BLaER1 treated with 17β-estradiol and CSF1 and Interleukin-3, amounts not matched to agents 10 nM and 100 nM (cell line): Measurements from ENCODE around the gene HAPLN3.

Experiments
- H3K27ac ChIP-seq, 11 experiments: shearing (Covaris generic); formaldehyde crosslinking; 2 replicates each; pipeline ENCODE4 v1.8.1; 2022
- H3K27me3 ChIP-seq, 11 experiments: shearing (Covaris generic); formaldehyde crosslinking; 2 replicates each; pipeline ENCODE4 v1.8.1; 2022
- H3K36me3 ChIP-seq, 11 experiments: shearing (Covaris generic); formaldehyde crosslinking; 2 replicates each; pipeline ENCODE4 v1.8.1; 2022
- H3K4me1 ChIP-seq, 10 experiments: shearing (Covaris generic); formaldehyde crosslinking; 2 replicates each; pipeline ENCODE4 v1.8.1; 2022
- H3K4me2 ChIP-seq, 11 experiments: shearing (Covaris generic); formaldehyde crosslinking; 2 replicates each; pipeline ENCODE4 v1.8.1; 2022
- H3K4me3 ChIP-seq, 10 experiments: shearing (Covaris generic); formaldehyde crosslinking; 2 replicates each; pipeline ENCODE4 v1.8.1; 2022
- H3K9ac ChIP-seq, 11 experiments: shearing (Covaris generic); formaldehyde crosslinking; 2 replicates each; pipeline ENCODE4 v1.8.1; 2022
- H3K9me3 ChIP-seq, 11 experiments: shearing (Covaris generic); formaldehyde crosslinking; replicated peaks in 1 of 11; 2 replicates each; pipeline ENCODE4 v1.8.1; 2022
- H4K20me1 ChIP-seq, 11 experiments: shearing (Covaris generic); formaldehyde crosslinking; 2 replicates each; pipeline ENCODE4 v1.8.1; 2022
- Cebpa-rat ChIP-seq, 11 experiments: shearing (Covaris generic); IDR thresholded peaks; 2 replicates each; pipeline ENCODE4 v1.8.1; 2022

HAPLN3 gene

DNA sequence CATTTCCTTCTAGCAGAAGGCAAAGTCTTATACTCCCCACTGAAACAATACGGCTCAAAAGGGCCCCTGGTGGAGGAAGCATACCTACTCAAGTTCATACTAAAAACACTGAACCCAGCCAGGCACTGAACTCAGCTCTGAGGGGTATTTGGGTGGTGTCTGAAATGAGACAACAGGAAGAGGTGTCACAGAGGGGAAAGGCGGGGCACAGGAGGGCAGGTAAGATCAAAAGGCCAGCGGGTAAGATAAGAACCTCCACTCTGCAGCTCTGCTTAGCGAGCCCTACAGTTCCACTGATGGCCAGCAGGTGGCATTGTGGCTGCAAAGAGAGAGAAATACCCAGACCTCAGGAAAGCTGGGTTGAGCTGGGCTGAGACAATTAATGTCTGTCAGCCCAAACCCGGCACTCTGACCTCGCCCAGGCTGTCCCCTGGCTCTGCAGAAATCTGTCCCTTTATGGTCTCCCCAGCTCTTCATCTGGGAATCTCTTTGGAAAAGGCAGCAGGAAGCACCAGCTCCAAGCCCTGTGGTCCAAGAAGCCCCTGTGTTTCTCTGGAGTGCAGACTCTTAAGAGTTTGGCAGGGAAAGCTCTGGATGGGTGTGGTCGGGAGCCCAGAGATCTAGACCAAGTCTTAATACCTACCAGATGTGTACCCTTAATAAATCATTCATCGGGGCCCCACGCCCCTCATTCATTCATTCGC is 9.4 kb upstream of the HAPLN3 start:
- peaks cover 0 to 24% (median 12%) of the 10 kb centered on the region in 10 experiments; a peak in 15 of 20 replicates for H3K4me1 ChIP-seq
- no peak overlapping the region for H3K27ac ChIP-seq
- no peaks in the 10 kb centered on the region for H3K27me3 ChIP-seq
- no peak for TF ChIP-seq Cebpa-rat (IDR thresholded peaks at IDR 0.05)
- no peak overlapping the region for H3K9ac ChIP-seq
- no peaks in the 10 kb centered on the region for H3K9me3 ChIP-seq
- peaks cover 0 to 62% (median 4%) of the 10 kb centered on the region in 11 experiments; a peak in 7 of 22 replicates for H4K20me1 ChIP-seq
- H3K36me3 ChIP-seq, result peaks cover 3 to 93% (median 71%) of the 10 kb centered on the region in 11 experiments; a peak in 19 of 22 replicates
- no peak overlapping the region; a peak in 1 of 22 replicates for H3K4me2 ChIP-seq
- H3K4me3 ChIP-seq, result no peak overlapping the region

DNA sequence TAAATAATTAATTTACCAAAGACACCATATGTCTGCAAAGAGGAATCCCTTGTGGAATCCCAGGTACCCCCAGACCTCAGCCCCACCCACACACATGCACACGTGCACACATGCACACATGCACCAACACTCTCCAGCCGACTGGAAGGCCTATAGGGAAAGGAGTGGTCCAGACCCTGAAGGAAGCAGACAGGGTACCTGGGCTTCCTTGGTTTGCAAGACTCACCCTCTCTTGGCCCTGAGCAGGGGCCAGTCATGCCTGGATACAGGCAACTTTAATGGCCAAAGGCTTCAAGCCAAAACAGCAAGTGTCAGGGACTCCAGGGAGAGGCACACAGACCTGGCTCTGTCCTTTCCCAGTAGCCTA is 8.9 kb upstream of the HAPLN3 start:
- Histone ChIP-seq H3K27ac (no peak overlapping the region), H3K9me3 (no peaks in the 10 kb centered on the region), H3K36me3 (peaks cover 3 to 93% (median 66%) of the 10 kb centered on the region in 11 experiments; a peak in 19 of 22 replicates), H3K4me2 (no peak overlapping the region), H4K20me1 (peaks cover 0 to 57% (median 4%) of the 10 kb centered on the region in 11 experiments; a peak in 7 of 22 replicates), H3K4me1 (peaks cover 0 to 19% (median 7%) of the 10 kb centered on the region in 10 experiments; a peak in 11 of 20 replicates), H3K27me3 (no peaks in the 10 kb centered on the region), H3K9ac (no peak overlapping the region), H3K4me3 (no peak overlapping the region)
- TF ChIP-seq Cebpa-rat (IDR thresholded peaks at IDR 0.05), result no peak

DNA sequence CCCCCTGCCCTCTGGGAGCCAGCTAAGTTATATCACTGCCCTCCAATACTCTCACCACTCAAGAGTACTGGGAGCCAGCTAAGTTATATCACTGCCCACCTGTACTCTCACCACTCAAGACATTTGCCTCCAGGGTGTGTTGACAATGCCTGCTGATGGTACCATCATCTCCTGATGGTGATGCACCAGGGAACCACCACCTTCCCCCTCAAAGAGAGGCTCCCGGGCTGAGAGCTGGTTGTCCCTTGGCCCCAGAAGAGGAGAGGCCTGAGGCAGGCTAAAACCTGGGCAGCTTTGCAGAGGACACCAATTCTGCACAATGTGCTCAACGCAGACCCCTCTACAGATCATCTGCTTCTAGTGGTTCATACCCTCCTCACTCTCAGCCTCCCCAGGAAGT is 7.5 kb upstream of the HAPLN3 start:
- no peak for TF ChIP-seq Cebpa-rat (IDR thresholded peaks at IDR 0.05)
- H4K20me1 ChIP-seq, result peaks cover 0 to 49% (median 4%) of the 10 kb centered on the region in 11 experiments; a peak in 9 of 22 replicates
- no peak overlapping the region for H3K4me2 ChIP-seq
- no peak overlapping the region for H3K27ac ChIP-seq
- H3K4me3 ChIP-seq, result no peak overlapping the region
- no peaks in the 10 kb centered on the region for H3K9me3 ChIP-seq
- H3K9ac ChIP-seq, result no peak overlapping the region
- peaks cover 0 to 7% (median 3%) of the 10 kb centered on the region in 10 experiments; a peak in 18 of 20 replicates for H3K4me1 ChIP-seq
- peaks cover 3 to 81% (median 57%) of the 10 kb centered on the region in 11 experiments; a peak in 19 of 22 replicates for H3K36me3 ChIP-seq
- H3K27me3 ChIP-seq, result no peaks in the 10 kb centered on the region

DNA sequence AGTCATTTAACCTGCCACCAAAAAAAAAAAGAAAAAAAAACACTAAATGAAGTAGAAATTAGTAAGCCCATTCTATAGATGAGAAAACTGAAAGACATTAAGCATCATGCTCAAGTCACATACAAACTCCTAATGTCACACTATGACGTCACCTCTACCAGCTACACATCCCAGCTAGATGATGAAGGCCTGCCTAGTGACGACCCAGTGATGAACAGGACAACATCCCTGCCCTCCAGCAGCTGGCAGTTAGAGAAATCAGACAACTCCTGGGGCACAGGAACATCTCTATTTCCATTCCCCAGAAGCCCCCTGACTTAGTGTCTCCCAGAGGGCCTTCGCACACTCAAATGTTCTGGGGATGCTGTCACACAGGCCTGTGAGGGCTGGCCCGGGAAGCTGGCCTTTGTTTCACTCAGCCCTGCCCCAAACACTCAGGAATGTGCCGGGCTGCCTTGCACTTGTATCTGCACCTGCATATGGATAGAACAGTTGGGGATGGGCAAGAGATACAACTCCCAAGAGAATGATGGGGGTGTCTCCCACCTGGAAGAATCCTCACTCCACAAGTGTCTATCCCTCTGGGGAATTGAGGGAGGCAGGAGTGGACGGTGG is 7.0 kb upstream of the HAPLN3 start:
- Histone ChIP-seq H3K4me3 (no peak overlapping the region), H3K9ac (no peak overlapping the region), H3K9me3 (no peaks in the 10 kb centered on the region), H3K4me2 (no peak overlapping the region), H3K27me3 (no peaks in the 10 kb centered on the region), H3K4me1 (peaks cover 3 to 11% (median 7%) of the 10 kb centered on the region in 10 experiments; a peak in 19 of 20 replicates), H3K36me3 (peaks cover 3 to 75% (median 53%) of the 10 kb centered on the region in 11 experiments; a peak in 19 of 22 replicates), H4K20me1 (peaks cover 0 to 47% (median 4%) of the 10 kb centered on the region in 11 experiments; a peak in 9 of 22 replicates), H3K27ac (no peak overlapping the region)
- no peak for TF ChIP-seq Cebpa-rat (IDR thresholded peaks at IDR 0.05)

DNA sequence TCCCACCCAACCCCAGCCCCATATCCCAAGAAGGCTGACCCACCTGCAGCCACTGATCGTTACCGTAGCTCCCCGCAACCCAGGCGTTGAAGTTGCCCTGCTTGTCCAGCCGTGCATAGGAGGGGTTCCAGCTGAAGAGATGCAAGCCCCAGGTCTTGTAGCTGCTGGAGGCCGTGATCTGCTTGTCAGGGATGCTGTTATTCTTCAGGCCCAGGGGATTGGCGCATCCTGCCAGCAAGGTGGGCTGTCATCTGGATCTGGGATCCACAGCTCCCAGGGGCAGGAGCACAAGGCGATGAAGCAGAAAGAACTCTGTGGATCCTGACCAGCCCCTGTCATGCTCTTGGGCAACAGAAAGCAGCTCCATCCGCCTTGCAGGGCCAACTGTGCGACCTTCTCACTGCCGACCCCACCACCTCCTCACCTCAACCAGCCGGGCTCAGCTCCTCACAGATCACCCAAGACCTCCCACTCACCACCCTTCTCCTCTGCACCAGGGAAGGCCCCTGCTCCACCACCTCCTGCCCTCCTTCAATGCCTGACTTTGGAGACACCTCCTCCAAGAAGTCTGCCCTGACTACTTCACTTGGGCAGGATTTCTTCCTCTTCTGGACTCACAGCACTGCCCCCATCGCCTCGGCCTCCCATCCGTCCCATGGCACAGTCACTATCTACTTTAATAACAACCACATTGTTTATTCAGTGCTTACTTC is 6.3 kb upstream of the HAPLN3 start:
- no peaks in the 10 kb centered on the region for H3K9me3 ChIP-seq
- peaks cover 0 to 46% (median 8%) of the 10 kb centered on the region in 11 experiments; a peak in 12 of 22 replicates for H4K20me1 ChIP-seq
- H3K27ac ChIP-seq, result no peak overlapping the region
- H3K27me3 ChIP-seq, result peaks cover under 1 to 5% (median 4%) of the 10 kb centered on the region in 11 experiments; a peak in 19 of 22 replicates
- TF ChIP-seq Cebpa-rat (IDR thresholded peaks at IDR 0.05), result no peak
- H3K4me2 ChIP-seq, result no peak overlapping the region
- peaks cover 10 to 17% (median 14%) of the 10 kb centered on the region in 10 experiments for H3K4me1 ChIP-seq
- H3K4me3 ChIP-seq, result no peak overlapping the region
- H3K36me3 ChIP-seq, result peaks cover 3 to 69% (median 46%) of the 10 kb centered on the region in 11 experiments; a peak in 19 of 22 replicates
- H3K9ac ChIP-seq, result no peak overlapping the region

DNA sequence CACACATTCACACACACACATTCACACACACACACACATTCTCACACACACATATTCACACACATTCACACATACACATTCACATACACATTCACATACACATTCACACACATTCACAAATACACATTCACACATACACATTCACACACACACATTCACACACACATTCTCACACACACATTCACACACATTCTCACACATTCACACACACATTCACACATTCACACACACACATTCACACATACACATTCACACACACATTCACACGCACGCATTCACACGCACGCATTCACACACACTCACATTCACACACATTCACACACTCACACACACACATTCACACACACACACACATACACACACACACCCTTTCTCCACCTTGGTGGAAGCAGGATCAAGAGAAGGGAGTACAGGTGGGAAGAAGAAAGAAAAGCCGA is 5.7 kb upstream of the HAPLN3 start:
- Histone ChIP-seq H4K20me1 (peaks cover 0 to 49% (median 11%) of the 10 kb centered on the region in 11 experiments; a peak in 12 of 22 replicates), H3K9ac (no peak overlapping the region), H3K4me3 (no peak overlapping the region), H3K4me1 (peaks cover 12 to 20% (median 17%) of the 10 kb centered on the region in 10 experiments), H3K36me3 (peaks cover 3 to 62% (median 39%) of the 10 kb centered on the region in 11 experiments; a peak in 18 of 22 replicates), H3K27ac (no peak overlapping the region), H3K4me2 (no peak overlapping the region), H3K27me3 (peaks cover 8 to 12% (median 11%) of the 10 kb centered on the region in 11 experiments), H3K9me3 (no peaks in the 10 kb centered on the region)
- no peak for TF ChIP-seq Cebpa-rat (IDR thresholded peaks at IDR 0.05)

DNA sequence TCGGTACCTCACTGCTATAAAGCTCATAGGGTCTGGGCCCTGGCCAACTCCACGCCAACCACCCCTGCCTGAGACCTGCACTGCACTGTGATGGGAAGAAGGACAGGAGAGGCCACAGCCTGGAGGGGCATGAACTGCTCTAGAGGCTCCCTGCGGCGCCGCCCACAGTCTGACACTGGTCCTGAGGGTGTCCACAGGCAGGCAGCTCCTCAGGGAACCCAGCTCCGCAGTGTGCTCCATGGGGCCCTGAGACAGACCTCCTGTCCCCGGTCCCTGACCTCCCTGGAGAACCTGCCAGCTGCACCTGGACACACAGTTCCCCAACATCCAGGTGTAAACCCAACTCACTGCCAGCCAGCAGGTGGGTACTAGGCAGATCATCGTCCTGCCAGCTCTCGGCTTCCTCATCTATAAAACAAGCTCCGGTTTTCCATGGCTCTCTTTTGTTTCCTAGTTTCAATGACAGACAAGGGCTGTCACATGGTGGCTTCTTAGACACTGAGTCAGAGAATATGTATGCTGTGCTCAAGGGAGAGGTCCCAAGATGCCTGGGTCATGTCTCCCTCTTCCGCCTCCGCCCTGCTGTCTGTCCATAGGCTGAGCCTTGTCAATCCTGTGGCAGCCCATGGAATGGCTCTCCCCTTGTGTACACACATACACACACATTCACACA is 5.1 kb upstream of the HAPLN3 start:
- peaks cover 13 to 18% (median 16%) of the 10 kb centered on the region in 11 experiments for H3K27me3 ChIP-seq
- no peak overlapping the region for H3K9ac ChIP-seq
- H4K20me1 ChIP-seq, result peaks cover 0 to 46% (median 16%) of the 10 kb centered on the region in 11 experiments; a peak in 14 of 22 replicates
- H3K27ac ChIP-seq, result no peak overlapping the region
- no peak overlapping the region for H3K4me2 ChIP-seq
- no peaks in the 10 kb centered on the region for H3K9me3 ChIP-seq
- H3K4me1 ChIP-seq, result peaks cover 14 to 23% (median 20%) of the 10 kb centered on the region in 10 experiments
- H3K36me3 ChIP-seq, result peaks cover 3 to 57% (median 34%) of the 10 kb centered on the region in 11 experiments; a peak in 18 of 22 replicates
- TF ChIP-seq Cebpa-rat (IDR thresholded peaks at IDR 0.05), result no peak
- no peak overlapping the region for H3K4me3 ChIP-seq

DNA sequence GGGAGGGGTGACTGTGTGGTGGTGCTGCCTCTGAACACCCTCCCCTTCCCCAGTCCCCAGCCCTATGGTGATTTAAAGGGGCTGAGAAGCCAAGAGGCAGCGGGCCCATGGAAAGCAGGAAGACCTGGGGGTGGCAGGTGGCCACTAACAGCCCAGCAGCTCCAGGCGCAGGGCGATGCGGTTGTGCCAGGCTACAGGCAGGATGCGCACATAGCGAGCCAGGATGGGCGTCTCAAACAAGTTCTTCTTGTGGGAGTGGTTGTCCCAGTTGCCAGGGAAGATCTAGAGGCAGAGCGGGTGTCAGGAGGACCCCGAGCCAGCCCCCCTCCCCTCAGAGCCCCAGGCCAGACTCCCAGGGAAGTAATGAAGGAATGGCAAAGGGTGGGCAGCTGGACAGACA is 3.9 kb upstream of the HAPLN3 start:
- Histone ChIP-seq H3K36me3 (peaks cover 3 to 51% (median 29%) of the 10 kb centered on the region in 11 experiments; a peak in 18 of 22 replicates), H4K20me1 (peaks cover 0 to 44% (median 27%) of the 10 kb centered on the region in 11 experiments; a peak in 14 of 22 replicates), H3K9me3 (no peaks in the 10 kb centered on the region), H3K27me3 (peaks cover 25 to 30% (median 28%) of the 10 kb centered on the region in 11 experiments), H3K4me2 (no peak overlapping the region), H3K4me3 (no peak overlapping the region), H3K4me1 (peaks cover 22 to 34% (median 30%) of the 10 kb centered on the region in 10 experiments), H3K9ac (no peak overlapping the region), H3K27ac (no peak overlapping the region)
- no peak for TF ChIP-seq Cebpa-rat (IDR thresholded peaks at IDR 0.05)
